ENCODE measurements around the gene CABCOCO1. TPM values are rescaled to one million over a fixed set of nuclear protein-coding genes. Genes with fewer than 3 reads are reported as not detected.

CABCOCO1 gene
- total RNA-seq, 2 donors from 2014 or later, result 1.0 to 1.1 TPM

GRCh38 chr10:61669849-61670248 lies 7.1 kb downstream of the CABCOCO1 start:
- no peaks in the 10 kb centered on the region for H3K9me3 Mint-ChIP-seq
- TF ChIP-seq CTCF (conservative IDR thresholded peaks at IDR 0.05), result no peak

DNA sequence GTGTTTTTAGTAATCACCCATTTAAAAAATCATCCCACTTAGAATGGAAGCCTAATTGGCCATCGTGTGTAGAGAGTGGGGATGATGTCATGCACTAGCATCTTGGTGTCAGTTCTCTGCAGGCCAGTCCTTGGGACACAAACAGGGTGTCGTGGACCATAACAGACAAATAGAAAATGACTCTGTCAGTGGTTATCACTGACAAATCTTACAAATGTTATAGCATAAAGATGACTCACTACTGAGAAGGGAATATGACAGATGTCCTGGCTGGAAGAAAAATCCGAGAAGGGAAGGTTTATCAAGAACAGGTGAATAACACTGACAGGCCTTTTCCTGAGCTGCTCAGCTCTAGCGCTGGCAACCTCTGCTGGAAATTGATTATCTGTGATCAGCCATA lies 10.6 kb downstream of the CABCOCO1 start:
- no peaks in the 10 kb centered on the region for H3K36me3 Mint-ChIP-seq (ENCODE audit: low read depth)
- H3K27me3 ChIP-seq (ENCODE audit: control insufficient read depth, insufficient read depth, low read length, poor library complexity, severe bottlenecking), result no peaks in the 10 kb centered on the region
- H3K9ac ChIP-seq (ENCODE audit: extremely low read depth, low read length, poor library complexity, severe bottlenecking), result no peak overlapping the region
- no peak for DNase-seq
- 87 to 88% methylated on average over 2 to 4 of the region's 4 CpGs for WGBS, 2 experiments (ENCODE audit: insufficient coverage in 1 of 2, insufficient read length in 1 of 2)
- H3K9me3 ChIP-seq (ENCODE audit: control insufficient read depth, low read length), result no peaks in the 10 kb centered on the region
- no peaks in the 10 kb centered on the region for H3K4me1 ChIP-seq (ENCODE audit: control insufficient read depth, insufficient read depth, low read length)
- H3K4me3 Mint-ChIP-seq, result no peak overlapping the region
- H3K4me1 Mint-ChIP-seq, result no peaks in the 10 kb centered on the region
- H3K4me3 ChIP-seq (ENCODE audit: low read length), result no peak overlapping the region
- H3K36me3 ChIP-seq (ENCODE audit: control insufficient read depth, insufficient read depth, low read length), result no peaks in the 10 kb centered on the region
- H3K9me3 Mint-ChIP-seq, result no peaks in the 10 kb centered on the region
- no peak overlapping the region for H3K27ac ChIP-seq (ENCODE audit: low read depth, low read length)
- H3K27me3 Mint-ChIP-seq (ENCODE audit: insufficient read depth), result no peaks in the 10 kb centered on the region
- TF ChIP-seq CTCF (conservative IDR thresholded peaks at IDR 0.05), result no peak
- no peak overlapping the region for H3K27ac Mint-ChIP-seq

More at GRCh38 chr10:61669849-61670248, 7.1 kb downstream of the CABCOCO1 start:
- H3K27ac ChIP-seq (ENCODE audit: low read depth, low read length), result no peak overlapping the region
- H3K36me3 ChIP-seq (ENCODE audit: control insufficient read depth, insufficient read depth, low read length), result no peaks in the 10 kb centered on the region
- H3K9ac ChIP-seq (ENCODE audit: extremely low read depth, low read length, poor library complexity, severe bottlenecking), result no peak overlapping the region
- DNase-seq, result no peak
- Mint-ChIP-seq H3K36me3 (ENCODE audit: low read depth) (no peaks in the 10 kb centered on the region), H3K4me1 (no peaks in the 10 kb centered on the region), H3K27ac (no peak overlapping the region), H3K4me3 (no peak overlapping the region), H3K27me3 (ENCODE audit: insufficient read depth) (no peaks in the 10 kb centered on the region)
- no peaks in the 10 kb centered on the region for H3K4me1 ChIP-seq (ENCODE audit: control insufficient read depth, insufficient read depth, low read length)
- no peaks in the 10 kb centered on the region for H3K27me3 ChIP-seq (ENCODE audit: control insufficient read depth, insufficient read depth, low read length, poor library complexity, severe bottlenecking)
- no peak overlapping the region for H3K4me3 ChIP-seq (ENCODE audit: low read length)
- H3K9me3 ChIP-seq (ENCODE audit: control insufficient read depth, low read length), result no peaks in the 10 kb centered on the region

DNA sequence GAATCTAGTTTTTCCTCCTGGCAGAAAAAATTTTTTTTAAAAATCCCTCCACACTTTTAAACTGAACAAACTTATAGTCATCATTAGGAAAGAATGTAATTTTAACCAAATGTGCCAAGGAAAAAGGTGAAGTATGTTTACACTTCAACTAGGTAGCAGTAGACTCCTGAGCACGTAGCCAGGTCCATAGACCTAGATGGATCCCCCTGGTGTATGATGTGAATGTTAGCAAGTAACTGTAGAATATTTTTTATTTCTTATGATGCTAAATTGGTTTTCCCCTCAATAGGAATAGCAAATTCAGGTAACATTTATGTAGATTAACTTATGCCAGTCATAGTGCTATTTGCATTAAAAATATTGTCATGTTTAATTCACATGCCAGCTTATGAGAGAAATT lies 19.6 kb downstream of the CABCOCO1 start:
- Mint-ChIP-seq H3K27ac (no peak overlapping the region), H3K4me3 (no peak overlapping the region), H3K36me3 (ENCODE audit: low read depth) (no peaks in the 10 kb centered on the region), H3K9me3 (no peaks in the 10 kb centered on the region), H3K4me1 (no peaks in the 10 kb centered on the region), H3K27me3 (ENCODE audit: insufficient read depth) (no peaks in the 10 kb centered on the region)
- 79 to 89% methylated on average over 1 of the region's 1 CpG for WGBS, 2 experiments (ENCODE audit: insufficient coverage in 1 of 2, insufficient read length in 1 of 2)
- Histone ChIP-seq H3K4me1 (ENCODE audit: control insufficient read depth, insufficient read depth, low read length) (no peaks in the 10 kb centered on the region), H3K36me3 (ENCODE audit: control insufficient read depth, insufficient read depth, low read length) (no peaks in the 10 kb centered on the region), H3K27ac (ENCODE audit: low read depth, low read length) (no peak overlapping the region), H3K27me3 (ENCODE audit: control insufficient read depth, insufficient read depth, low read length, poor library complexity, severe bottlenecking) (no peaks in the 10 kb centered on the region), H3K9me3 (ENCODE audit: control insufficient read depth, low read length) (no peaks in the 10 kb centered on the region), H3K9ac (ENCODE audit: extremely low read depth, low read length, poor library complexity, severe bottlenecking) (no peak overlapping the region), H3K4me3 (ENCODE audit: low read length) (no peak overlapping the region)
- peak; percentile 56 for TF ChIP-seq CTCF (conservative IDR thresholded peaks at IDR 0.05)
- no peak for DNase-seq

Measured in endodermal cell (in vitro differentiated cells).